ENCODE data around the gene FN1.

DNA sequence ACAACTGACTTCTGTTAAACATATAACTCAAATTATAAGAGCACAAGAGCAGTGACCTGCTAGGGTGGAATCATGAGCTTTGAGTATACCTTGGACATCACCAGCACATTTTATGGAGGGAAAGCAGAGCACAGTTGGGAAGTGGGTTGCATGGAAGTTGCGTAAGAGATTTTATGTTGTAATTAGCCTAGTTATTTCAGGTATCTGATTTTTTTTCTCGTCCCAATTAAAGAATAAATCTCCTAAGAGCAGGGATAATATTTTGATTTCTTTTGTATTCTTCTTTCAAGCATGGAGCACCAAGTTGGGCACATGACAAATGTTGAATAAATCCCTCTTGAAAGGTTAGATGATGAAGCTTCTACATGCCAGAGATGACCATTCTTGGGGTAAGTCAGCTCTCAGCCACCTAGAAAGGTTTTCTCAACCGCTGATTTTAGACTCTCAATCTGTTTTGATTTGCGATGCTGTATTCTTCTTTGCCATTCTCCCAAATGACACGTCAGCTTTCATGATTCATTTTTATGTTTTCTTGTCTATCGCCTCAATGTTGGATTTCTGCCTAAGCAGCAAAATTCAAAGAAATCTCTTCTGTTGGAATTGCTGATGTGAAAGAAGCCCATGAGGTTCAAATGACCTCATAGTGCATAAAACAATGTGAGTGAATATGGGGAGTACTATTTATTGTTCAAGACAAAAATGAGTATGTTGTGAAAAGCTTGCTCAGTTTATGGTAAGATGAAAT is 15.3 kb upstream of the FN1 start:
- TF ChIP-seq, protein P1, sequence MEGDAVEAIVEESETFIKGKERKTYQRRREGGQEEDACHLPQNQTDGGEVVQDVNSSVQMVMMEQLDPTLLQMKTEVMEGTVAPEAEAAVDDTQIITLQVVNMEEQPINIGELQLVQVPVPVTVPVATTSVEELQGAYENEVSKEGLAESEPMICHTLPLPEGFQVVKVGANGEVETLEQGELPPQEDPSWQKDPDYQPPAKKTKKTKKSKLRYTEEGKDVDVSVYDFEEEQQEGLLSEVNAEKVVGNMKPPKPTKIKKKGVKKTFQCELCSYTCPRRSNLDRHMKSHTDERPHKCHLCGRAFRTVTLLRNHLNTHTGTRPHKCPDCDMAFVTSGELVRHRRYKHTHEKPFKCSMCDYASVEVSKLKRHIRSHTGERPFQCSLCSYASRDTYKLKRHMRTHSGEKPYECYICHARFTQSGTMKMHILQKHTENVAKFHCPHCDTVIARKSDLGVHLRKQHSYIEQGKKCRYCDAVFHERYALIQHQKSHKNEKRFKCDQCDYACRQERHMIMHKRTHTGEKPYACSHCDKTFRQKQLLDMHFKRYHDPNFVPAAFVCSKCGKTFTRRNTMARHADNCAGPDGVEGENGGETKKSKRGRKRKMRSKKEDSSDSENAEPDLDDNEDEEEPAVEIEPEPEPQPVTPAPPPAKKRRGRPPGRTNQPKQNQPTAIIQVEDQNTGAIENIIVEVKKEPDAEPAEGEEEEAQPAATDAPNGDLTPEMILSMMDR (conservative IDR thresholded peaks at IDR 0.05 in 1 of 2, IDR thresholded peaks at IDR 0.05 in 1 of 2; ENCODE audit: low read depth in 1 of 2, low read length in 2 of 2), result no peak
- no peak for TF ChIP-seq EZH2 (IDR thresholded peaks at IDR 0.05; ENCODE audit: low read length, missing control alignments)
